Activated naive CD4-positive, alpha-beta T cell treated with anti-CD3 and anti-CD28 coated beads for 36 hours (primary cell): ENCODE data around the gene UBL3. TPM values are rescaled to one million over a fixed set of nuclear protein-coding genes. Genes with fewer than 3 reads are reported as not detected.

Source experiments
- CTCF ChIA-PET: fragments of 350-600 bp; sonication (Branson Sonifier 250); formaldehyde crosslinking; loops from one replicate; lab custom pipeline; 2021; ENCODE audit warnings: antibody characterized with exemption; lab: Charles Lee
- DNase-seq: peaks from one replicate; pipeline ENCODE4 v3.0.0-alpha.2; 2020
- H3K27ac Mint-ChIP-seq: one replicate; pipeline ENCODE4 v1.8.0; 2021; ENCODE audit warnings: mild to moderate bottlenecking, mixed read lengths
- H3K27me3 Mint-ChIP-seq: one replicate; pipeline ENCODE4 v1.8.0; 2021; ENCODE audit warnings: low read depth, mixed read lengths
- H3K36me3 Mint-ChIP-seq: one replicate; pipeline ENCODE4 v1.8.0; 2021; ENCODE audit warnings: low read depth, mixed read lengths
- H3K4me1 Mint-ChIP-seq: one replicate; pipeline ENCODE4 v1.8.0; 2021; ENCODE audit warnings: low read depth, mixed read lengths
- H3K4me3 Mint-ChIP-seq: one replicate; pipeline ENCODE4 v1.8.0; 2021; ENCODE audit warnings: mild to moderate bottlenecking, moderate library complexity, mixed read lengths
- H3K9me3 Mint-ChIP-seq: one replicate; pipeline ENCODE4 v1.8.0; 2021; ENCODE audit warnings: mixed read lengths
- intact Hi-C: fragments of 100-400 bp; cut with micrococcal nuclease; formaldehyde crosslinking; loops from one replicate; pipeline ENCODE4 v1.15.1; 2023
- total RNA-seq, 2 experiments: library from RNA; stranded (reverse); gene quantifications; one replicate each; pipeline ENCODE4 v1.2.3, GENCODE V29; 2021

Gene UBL3
- total RNA-seq, 2 experiments from 2014 or later: 8.3 to 8.5 TPM

DNA sequence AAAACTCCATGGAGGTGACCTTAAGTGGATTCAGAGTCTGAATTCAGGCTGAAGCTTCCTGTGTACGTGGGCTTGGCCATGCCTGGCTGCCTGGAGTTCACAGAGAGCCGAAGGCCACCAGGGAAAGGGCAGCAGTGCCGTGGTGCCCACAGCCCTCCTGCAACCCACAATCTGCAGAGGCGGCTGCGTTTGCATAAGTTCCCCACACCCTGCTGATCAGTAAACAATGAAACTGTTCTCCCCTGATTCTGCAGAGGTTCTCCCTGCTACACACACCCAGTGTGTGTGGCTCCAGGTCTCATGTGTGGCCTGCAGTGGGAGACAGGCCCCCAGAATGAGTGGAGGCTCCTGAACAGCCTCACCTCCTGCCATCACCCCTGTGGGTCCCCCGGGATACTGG lies 128.0 kb downstream of the UBL3 start:
- Mint-ChIP-seq H3K4me1 (no peaks in the 10 kb centered on the region), H3K4me3 (no peak overlapping the region), H3K9me3 (no peaks in the 10 kb centered on the region), H3K36me3 (no peaks in the 10 kb centered on the region), H3K27me3 (peaks cover 14% of the 10 kb centered on the region), H3K27ac (no peak overlapping the region)
- no peak for DNase-seq
- CTCF ChIA-PET: interaction anchor here (0.6 kb wide), 2 partner anchors 17 to 32 kb away, joined by 3 read pairs; no protein-coding TSS in a partner anchor
- intact Hi-C loops: no loop called here

DNA sequence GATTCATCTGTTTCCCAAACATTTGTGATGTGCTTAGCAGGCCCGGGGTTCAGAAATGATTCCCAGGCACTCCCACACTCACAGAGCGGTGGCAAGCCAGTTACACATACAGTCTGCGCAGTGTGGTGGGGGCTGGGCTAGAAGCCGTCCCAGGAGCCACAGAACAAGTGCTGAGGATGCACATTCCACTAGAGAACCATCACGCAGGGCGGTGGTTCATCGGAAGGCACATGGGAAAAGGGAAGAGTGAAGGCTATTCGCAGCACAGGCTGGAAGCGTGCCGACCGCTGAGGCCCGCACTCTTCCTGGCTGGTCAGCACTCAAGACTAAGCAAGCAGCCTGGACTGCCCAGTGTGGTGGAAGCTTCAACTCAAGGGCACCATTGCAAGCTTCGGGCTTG lies 128.7 kb downstream of the UBL3 start:
- H3K9me3 Mint-ChIP-seq: no peaks in the 10 kb centered on the region
- CTCF ChIA-PET: interaction anchor here (0.6 kb wide), 1 partner anchor 17 kb away, joined by 3 read pairs; no protein-coding TSS in a partner anchor
- intact Hi-C loops: no loop called here
- H3K36me3 Mint-ChIP-seq: no peaks in the 10 kb centered on the region
- peaks cover 11% of the 10 kb centered on the region for H3K27me3 Mint-ChIP-seq
- no peak overlapping the region for H3K4me3 Mint-ChIP-seq
- no peak overlapping the region for H3K27ac Mint-ChIP-seq
- no peak for DNase-seq
- no peaks in the 10 kb centered on the region for H3K4me1 Mint-ChIP-seq

DNA sequence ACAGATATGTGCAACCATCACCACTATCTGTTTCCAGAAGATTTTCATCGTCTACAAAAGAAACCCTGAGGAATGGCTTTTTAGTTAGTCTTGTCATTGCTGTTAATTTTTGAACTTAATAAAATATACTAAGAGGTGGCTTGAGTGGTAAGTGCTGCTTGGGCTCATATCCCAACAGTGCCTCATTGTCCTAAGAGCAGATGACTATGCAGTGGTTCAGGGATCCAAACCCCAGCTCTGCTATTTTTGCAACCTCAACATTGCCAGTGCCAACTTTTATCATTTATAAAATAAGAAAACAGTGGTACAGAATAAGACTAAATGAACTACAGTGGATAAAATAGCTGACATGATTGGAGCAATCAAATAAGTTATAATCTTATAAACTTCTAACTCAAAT lies 131.7 kb downstream of the UBL3 start:
- no peak for DNase-seq
- H3K27me3 Mint-ChIP-seq: peaks cover 8% of the 10 kb centered on the region
- no peaks in the 10 kb centered on the region for H3K4me1 Mint-ChIP-seq
- H3K4me3 Mint-ChIP-seq: no peak overlapping the region
- intact Hi-C loops: no loop called here
- CTCF ChIA-PET: interaction anchor here (0.6 kb wide), 1 partner anchor 245 kb away, joined by 3 read pairs; no protein-coding TSS in a partner anchor
- H3K36me3 Mint-ChIP-seq: no peaks in the 10 kb centered on the region
- no peaks in the 10 kb centered on the region for H3K9me3 Mint-ChIP-seq
- H3K27ac Mint-ChIP-seq: no peak overlapping the region

GRCh38 chr13:29716493-29716892 lies 133.9 kb downstream of the UBL3 start:
- H3K36me3 Mint-ChIP-seq: no peaks in the 10 kb centered on the region
- H3K27ac Mint-ChIP-seq: no peak overlapping the region
- no peak for DNase-seq
- CTCF ChIA-PET: interaction anchor here (0.6 to 1.4 kb wide), 2 partner anchors 40 to 214 kb away, joined by 3 to 4 read pairs; no protein-coding TSS in a partner anchor
- H3K27me3 Mint-ChIP-seq: peaks cover 8% of the 10 kb centered on the region
- no peaks in the 10 kb centered on the region for H3K4me1 Mint-ChIP-seq
- no peak overlapping the region for H3K4me3 Mint-ChIP-seq
- intact Hi-C loops: no loop called here
- H3K9me3 Mint-ChIP-seq: no peaks in the 10 kb centered on the region
